ENCODE results near the gene IZUMO4.
"Not testable (repeated sequence)": the region's sequence is repeated elsewhere in the genome, so short reads cannot be mapped to it uniquely, and the experiment has no call there.

The IZUMO4 gene

DNA sequence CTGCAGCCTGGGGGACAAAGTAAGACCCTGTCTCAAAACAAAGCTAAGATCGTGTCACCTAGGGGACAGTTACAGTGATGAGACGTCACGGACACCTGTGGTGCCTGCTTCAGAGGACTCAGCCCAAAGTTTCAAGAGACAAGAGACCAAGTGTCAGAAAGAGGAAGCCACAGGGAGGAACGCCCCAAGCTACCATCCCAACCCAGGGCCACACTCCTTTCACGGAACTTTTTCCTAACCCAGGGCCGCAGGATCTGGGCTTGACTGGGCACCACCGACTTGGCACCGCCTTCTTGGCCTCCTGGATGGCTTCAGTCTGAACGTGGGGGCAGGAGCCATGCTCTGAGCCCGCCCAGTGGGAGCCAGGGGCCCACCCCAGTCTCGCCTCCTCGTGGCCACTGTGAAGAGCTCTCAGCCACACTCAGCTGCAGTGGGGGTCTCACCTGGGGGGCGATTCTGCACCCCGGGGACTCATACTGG is 9.1 kb upstream of the IZUMO4 start:
- Histone ChIP-seq H3K4me3 (ENCODE audit: low read depth in 1 of 2, low read length in 1 of 2) (peak overlapping the region; percentile 98 to 100), H3K4me1 (ENCODE audit: control insufficient read depth in 1 of 2, insufficient read depth in 1 of 2, low read depth in 1 of 2, low read length in 1 of 2) (peaks cover 82 to 88% of the 10 kb centered on the region in 2 experiments)
- TF ChIP-seq, protein P1, sequence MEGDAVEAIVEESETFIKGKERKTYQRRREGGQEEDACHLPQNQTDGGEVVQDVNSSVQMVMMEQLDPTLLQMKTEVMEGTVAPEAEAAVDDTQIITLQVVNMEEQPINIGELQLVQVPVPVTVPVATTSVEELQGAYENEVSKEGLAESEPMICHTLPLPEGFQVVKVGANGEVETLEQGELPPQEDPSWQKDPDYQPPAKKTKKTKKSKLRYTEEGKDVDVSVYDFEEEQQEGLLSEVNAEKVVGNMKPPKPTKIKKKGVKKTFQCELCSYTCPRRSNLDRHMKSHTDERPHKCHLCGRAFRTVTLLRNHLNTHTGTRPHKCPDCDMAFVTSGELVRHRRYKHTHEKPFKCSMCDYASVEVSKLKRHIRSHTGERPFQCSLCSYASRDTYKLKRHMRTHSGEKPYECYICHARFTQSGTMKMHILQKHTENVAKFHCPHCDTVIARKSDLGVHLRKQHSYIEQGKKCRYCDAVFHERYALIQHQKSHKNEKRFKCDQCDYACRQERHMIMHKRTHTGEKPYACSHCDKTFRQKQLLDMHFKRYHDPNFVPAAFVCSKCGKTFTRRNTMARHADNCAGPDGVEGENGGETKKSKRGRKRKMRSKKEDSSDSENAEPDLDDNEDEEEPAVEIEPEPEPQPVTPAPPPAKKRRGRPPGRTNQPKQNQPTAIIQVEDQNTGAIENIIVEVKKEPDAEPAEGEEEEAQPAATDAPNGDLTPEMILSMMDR (IDR thresholded peaks at IDR 0.05) = no peak

DNA sequence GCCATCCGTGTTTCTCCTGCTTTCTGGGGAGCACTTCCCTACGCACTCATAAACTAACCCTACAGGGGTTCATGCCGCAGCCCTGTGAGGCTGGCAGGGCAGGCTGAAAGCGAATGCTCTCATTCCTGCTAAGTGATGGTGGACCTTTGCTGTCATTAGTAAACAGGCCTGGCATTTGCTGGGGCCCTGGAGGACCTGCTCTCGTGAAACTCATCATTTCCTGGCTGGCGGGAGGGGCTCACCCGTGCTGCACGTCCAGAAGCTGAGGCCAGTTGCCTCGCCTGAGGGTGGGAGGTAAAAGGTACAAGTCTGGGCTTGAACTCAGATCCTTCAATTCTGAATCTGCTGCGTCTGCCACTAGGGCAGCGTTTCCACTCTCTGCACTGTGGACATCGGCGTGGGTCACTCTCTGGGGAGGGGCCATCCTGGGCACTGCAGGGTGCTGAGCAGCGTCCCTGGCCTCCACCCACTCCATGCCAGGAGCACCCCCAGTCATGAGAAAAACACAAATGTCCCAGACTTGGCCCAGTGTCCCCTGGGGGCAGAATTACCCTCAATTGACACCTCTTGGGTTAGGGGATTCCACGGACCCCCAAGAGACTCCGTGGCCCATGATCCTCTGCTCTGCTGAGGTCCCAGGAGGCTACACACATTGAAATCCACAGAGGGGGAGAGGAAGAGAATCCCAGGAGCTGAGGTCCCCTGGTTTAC is 7.6 kb upstream of the IZUMO4 start:
- Histone ChIP-seq H3K4me1 (ENCODE audit: control insufficient read depth in 1 of 2, insufficient read depth in 1 of 2, low read depth in 1 of 2, low read length in 1 of 2) (peaks cover 86 to 89% of the 10 kb centered on the region in 2 experiments), H3K27ac (peak overlapping the region; percentile 100), H3K27me3 (no peaks in the 10 kb centered on the region), H3K9me3 (no peaks in the 10 kb centered on the region), H3K36me3 (peaks cover 14% of the 10 kb centered on the region), H3K4me3 (ENCODE audit: low read depth in 1 of 2, low read length in 1 of 2) (peak overlapping the region; percentile 92 to 98)
- TF ChIP-seq, protein P1 (IDR thresholded peaks at IDR 0.05) = no peak

More for the DNA sequence above, 9.1 kb upstream of the IZUMO4 start:
- Histone ChIP-seq H3K36me3 (peaks cover 22% of the 10 kb centered on the region), H3K27ac (peak overlapping the region; percentile 100), H3K9me3 (no peaks in the 10 kb centered on the region), H3K27me3 (no peaks in the 10 kb centered on the region)

DNA sequence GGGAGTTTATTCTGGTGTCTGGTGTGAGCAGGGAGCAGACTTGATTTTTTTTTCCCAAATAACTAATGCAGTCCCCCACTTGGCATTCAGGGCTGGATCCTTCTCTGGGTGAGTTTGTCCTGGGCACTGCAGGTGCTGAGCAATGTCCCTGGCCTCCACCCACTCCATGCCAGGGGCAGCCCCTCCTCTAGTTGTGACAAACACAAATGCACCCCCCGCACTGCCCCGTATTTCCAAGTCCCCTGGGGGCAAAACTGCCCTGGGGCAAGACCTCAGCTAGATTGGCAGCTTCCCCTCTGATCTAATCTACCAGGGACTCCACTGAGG is 7.0 kb upstream of the IZUMO4 start:
- H3K4me3 ChIP-seq (ENCODE audit: low read depth in 1 of 2, low read length in 1 of 2) = peak overlapping the region; percentile 92 to 98

DNA sequence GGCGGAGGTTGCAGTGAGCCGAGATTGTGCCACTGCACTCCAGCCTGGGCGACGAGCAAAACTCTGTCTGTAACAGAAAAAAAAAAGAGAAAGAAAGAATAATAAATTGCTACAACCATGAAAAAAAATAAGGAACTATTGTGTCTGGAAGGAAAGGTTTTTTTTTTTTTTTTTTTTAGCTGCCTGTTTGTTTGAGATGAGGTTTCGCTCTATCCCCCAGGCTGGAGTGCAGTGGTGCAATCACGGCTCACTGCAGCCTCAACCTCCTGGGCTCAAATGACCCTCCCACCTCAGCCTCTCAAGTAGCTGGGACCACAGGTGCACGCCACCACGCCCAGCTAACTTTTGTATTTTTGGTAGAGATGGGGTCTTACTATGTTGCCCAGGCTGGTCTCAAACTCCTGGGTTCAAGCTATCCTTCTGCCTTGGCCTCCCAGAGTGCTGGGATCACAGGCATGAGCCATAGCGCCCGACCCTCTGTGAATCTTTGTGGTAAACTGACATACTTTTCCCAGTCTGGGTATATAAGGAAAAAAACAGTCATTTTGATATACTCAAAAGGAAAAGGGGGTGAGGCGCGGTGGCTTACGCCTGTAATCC is 4.7 kb upstream of the IZUMO4 start:
- Histone ChIP-seq H3K36me3 (peaks cover 13% of the 10 kb centered on the region), H3K27ac (peak overlapping the region; percentile 100), H3K4me1 (ENCODE audit: control insufficient read depth in 1 of 2, insufficient read depth in 1 of 2, low read depth in 1 of 2, low read length in 1 of 2) (peaks cover 85 to 87% of the 10 kb centered on the region in 2 experiments), H3K4me3 (ENCODE audit: low read depth in 1 of 2, low read length in 1 of 2) (peak overlapping the region; percentile 92 to 98)
- H3K27me3 ChIP-seq, H3K9me3 ChIP-seq: not testable (repeated sequence)

More for the DNA sequence above, 7.0 kb upstream of the IZUMO4 start:
- Histone ChIP-seq H3K9me3 (no peaks in the 10 kb centered on the region), H3K27ac (peak overlapping the region; percentile 100), H3K4me1 (ENCODE audit: control insufficient read depth in 1 of 2, insufficient read depth in 1 of 2, low read depth in 1 of 2, low read length in 1 of 2) (peaks cover 90 to 95% of the 10 kb centered on the region in 2 experiments), H3K27me3 (no peaks in the 10 kb centered on the region), H3K36me3 (peaks cover 13% of the 10 kb centered on the region)
- TF ChIP-seq, protein P1 (IDR thresholded peaks at IDR 0.05) = no peak

DNA sequence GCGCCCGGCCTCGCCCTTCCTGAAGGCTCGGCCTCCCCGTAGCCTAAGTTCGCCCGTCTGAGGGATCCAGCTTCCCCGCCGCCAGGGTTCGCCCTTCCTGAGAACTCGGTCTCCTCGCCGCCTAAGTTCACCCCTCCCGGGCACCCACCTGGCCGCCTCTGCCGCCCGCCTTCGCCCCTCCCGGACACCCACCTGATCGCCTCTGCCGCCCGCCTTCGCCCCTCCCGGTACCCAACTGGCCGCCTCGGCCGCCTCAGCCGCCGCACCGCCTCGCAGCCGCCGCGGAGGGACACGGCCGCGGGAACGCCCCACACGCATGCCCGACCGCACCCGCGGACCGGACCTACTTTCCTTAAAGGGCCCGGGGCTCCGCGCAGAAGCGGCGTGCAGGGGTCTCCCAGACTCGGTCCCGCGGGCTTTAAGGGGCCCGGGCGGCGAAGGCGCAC is 658 bp upstream of the IZUMO4 start, which contains the start of gene MOB3A:
Gene MOB3A, minus strand, starts transcription at position 293 of the 446 bp plus-strand sequence. CDS start 17,766 bp downstream, outside the sequence.
- peak within 1 kb of the TSS; percentile 100 for H3K27ac ChIP-seq
- H3K4me1 ChIP-seq (ENCODE audit: control insufficient read depth in 1 of 2, insufficient read depth in 1 of 2, low read depth in 1 of 2, low read length in 1 of 2) = peaks cover 53 to 57% of the 10 kb centered on the region in 2 experiments
- H3K36me3 ChIP-seq = peaks cover 26% of the 10 kb centered on the region
- TF ChIP-seq, protein P1 (IDR thresholded peaks at IDR 0.05) = peak; percentile 57
- no peaks in the 10 kb centered on the region for H3K9me3 ChIP-seq
- peak within 1 kb of the TSS; percentile 92 to 98 for H3K4me3 ChIP-seq (ENCODE audit: low read depth in 1 of 2, low read length in 1 of 2)
- H3K27me3 ChIP-seq = no peaks in the 10 kb centered on the region

Measured in neutrophil (primary cell).